T-helper 2 cell (primary cell): ENCODE data around the gene CSF1R.

Source experiments
- DNase-seq, 5 experiments: peaks; one replicate each; pipeline versions ENCODE4 v3.0.0 to v3.0.0-alpha.2; 2012 to 2022

The CSF1R gene

DNA sequence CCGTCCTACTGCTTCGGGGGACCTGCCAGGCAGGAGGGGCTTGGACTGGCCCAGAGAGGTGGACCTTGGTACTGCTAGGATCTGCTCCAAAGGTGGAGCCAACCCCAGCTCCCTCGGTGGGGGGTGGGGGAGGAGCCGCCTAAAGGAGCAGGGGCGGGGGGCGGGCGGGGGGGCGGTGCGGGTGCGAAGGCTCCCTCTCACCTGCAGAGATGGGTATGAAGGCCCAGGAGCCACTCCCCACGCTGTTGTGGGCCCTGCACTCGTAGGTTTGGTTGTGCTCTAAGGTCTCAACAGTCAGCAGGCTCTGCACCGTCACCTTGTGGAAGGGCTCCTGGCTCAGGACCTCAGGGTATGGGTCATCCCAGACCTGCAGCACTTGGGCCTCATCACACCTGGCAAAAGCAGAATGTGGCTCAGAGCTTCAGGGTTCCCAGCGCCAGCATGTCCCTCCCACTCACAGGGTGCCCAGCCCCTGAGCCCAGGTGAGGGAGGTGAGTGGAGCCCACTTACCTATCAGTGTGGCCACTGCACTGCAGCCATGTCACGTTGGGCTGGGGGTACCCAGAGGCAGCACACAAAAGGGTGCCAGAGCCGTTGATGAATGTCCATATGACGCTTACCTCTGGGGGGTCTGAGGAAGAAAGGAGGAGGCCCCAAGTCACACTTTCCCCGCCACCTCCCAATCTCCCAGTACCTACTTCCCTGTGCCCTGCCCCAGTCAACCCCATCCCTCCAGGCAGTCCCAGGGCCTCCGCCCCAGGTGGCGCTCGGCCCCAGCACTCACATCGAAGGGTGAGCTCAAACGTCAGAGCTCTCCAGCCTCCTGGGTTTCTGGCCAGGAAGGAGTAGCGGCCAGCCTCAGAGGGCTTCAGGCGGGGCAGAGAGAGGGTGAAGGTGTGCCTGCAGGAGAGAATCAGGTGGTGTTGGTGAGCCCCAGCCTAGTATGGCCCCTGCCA, 16.4 kb downstream of the CSF1R start:
- DNase-seq = no peak

DNA sequence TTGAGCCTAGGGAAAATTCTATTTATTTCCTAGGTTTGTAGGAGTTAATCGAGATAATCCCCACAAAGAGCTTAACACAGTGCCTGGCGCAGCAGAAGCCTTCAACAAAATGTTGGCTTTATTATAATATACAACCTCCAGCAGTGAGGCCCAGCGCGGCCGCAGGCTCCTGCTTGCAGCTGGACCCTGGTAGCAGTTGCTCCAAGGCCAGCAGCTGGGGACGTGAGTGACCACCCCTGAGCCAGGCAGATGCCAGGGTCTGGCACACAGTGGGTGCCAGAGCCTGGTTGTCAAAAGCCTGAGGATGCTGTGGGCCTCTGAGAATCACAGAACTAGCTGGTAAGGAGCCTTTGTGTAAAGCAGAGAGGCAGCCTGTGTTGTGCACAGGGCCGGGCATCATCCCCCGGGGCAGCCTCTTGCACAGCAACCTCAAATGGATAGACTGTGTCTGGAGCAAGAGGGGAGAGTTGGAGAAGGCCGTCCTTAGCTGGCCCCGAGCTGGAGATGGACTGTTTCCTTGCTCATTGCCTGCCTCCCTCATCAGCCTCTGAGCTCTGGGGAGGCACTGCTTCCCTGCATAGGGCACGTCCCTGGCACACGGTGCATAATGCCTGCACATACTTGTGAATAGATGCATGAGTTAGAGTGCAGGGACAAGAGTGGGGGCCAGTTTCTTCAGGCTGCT, 17.3 kb downstream of the CSF1R start:
- DNase-seq = no peak

DNA sequence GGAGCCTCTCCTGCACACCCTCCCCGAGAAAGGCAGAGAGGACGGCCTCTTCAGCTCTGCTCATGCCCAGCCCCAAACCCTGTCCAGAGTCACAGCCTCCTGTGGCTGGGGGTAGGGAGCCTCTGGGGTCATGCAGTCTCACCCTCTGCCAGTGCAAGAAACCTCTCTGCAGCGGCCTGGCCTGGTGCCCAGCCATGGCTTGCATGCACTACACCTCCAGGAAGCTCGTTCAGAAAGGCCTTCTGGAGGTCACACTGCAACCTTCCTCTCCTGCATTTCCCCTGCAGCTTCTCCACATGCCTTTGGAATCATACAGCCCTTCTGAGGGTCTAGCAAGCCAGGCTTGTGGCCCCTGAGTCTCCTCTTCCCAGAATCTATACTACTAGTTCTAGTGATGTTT, 17.9 kb downstream of the CSF1R start:
- no peak for DNase-seq

DNA sequence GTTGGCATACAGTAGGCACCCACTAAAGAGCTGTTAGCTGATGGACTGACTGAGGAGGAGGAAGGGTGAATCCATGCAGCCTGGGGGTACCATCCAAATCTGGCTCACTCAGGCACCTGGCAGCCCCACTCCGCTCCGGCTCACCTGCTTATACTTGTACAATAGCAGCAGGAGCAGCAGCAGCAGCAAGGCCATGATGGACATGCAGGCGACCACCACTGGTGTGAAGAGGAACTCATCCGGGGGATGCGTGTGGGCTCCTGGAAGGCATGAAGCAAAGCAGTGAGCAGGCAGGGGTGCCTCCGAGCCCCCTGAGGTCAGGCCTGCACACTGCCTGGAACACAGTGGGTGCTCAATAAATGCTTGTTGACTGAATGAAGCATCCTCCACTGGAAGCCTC, 18.3 kb downstream of the CSF1R start:
- DNase-seq = no peak

DNA sequence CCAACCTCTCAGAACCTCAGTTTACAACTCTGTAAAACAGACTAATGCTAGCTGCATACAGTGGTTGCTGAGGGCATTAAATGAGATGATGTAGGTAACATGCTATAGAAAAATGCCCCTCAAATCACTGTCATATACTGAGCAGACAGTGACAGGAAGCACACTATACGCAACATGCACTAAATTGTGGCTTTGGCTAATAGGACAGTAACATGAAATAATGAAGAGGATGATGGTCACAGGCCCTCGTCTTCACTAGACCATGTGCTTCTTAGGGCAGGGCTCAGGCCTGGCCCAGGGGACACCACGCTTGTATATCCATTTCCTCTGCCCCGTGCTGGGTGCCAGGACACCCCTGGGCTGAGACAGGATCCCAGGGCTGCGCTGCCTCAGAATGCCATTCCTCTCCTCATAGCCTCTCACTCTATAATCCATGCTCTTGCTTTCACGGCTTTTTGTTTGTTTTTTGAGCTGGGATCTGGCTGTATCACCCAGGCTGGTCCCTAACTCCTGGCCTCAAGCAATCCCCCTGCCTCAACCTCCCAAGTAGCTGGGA, 18.9 kb downstream of the CSF1R start:
- peak in 1 of 5 experiments; percentile 45 for DNase-seq

DNA sequence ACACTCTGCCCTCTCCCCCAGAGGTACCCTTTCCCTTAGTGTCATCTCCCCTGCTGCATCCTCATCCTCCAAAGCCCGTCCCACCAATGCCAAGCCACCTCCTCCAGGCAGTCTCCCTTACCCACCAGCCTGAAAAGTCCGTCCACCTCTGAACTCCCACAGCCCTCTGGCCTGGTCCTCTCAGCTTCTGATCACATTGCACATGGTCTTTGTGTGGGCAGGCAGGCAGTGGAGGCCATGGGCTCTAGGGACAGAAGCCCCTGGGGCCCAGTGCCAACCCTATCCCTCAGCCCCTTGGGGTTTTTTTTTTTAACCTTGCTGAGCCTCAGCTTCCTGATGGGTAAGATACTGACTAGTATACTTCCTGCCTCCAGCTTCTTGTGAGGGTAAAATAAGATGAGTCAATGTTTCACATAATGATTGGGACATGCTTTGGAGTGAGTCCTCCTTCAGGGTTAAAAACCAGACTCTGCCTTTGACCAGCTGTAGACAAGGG, 19.4 kb downstream of the CSF1R start:
- peak in 1 of 5 experiments; percentile 69 for DNase-seq

DNA sequence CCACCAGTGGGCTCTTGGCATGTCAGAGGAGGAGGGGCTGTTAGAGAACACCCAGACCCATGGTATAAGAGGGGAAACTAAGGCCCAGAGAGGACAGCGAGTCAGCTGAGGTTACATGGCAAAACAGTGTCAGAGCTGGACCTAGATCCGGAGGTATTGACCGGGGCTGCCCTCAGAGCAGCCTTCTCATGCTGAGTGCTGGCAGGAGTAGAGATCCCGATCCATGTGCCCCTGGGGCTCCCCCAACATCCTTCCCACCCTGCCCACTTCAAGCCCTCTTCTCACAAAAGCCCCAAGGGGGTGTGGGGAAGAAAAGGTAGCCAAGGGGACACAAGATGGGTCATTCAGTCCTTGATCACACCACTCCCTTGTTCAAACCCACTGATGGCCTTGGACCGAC, 19.9 kb downstream of the CSF1R start:
- DNase-seq = no peak

DNA sequence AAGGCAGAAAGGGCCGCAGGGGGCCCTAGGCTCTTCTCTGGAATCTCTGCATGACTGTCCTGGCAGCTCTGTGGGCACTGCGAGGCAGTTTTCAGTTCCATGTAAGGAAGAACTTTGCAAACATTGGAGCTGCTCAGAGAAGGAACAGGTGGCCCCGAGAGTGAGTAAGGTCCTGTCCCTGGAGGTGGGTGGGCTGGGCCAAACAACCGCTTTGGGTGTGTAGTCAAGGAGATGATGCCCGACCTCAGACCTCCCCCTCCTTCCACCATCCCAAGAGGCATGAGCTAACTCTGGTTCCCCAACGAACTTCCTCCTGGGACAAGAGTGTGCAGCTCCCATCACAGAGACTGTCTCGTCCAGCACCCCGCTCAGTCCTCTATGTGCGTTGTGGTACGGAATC, 20.5 kb downstream of the CSF1R start:
- DNase-seq = no peak

DNA sequence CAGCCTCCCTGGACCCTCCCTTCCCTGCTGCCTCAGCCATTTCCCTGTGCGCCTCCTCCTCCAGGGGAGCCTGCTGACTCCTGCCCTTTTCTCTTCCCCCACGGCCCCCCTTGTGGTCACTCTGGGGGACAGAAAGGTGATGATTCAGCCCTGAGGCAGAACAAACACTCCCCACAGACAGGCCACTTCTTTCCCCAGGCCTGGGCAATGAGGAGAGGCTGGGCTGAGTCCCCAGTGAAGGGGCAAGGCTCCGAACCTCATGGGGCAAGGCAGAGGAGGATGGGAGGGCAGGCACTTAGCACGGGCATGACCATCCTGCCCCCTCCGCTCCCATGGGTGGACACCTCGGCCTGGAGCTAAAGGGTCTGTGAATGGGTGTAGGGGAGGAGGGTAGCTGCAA, 21.0 kb downstream of the CSF1R start:
- no peak for DNase-seq

DNA sequence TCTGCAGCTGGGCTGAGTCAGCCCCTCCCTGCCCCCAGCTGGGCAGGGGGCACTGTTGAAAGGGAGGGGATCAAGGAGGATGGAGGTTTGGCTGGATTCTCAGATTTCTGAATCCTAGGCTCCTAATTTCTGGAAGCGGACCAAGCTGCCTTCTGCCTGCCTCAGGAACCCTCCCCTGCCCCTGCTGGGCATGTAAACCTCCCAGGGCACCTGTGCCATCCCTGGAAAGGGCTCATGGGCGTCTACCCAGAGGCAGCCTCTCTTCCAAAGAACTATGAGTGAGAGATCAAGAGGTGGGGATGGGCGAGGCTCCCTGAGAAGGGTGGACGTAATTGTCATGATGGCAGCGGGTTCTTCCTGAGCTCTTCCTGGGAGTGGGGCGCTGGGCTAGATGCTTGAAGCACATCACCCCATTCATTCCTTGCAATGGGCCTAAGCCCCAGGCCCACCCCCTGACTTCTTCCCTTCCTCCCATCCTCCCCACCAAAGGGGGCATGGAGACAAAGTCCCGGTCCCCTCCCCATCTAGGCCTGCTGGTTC, 21.6 kb downstream of the CSF1R start:
- DNase-seq = no peak

DNA sequence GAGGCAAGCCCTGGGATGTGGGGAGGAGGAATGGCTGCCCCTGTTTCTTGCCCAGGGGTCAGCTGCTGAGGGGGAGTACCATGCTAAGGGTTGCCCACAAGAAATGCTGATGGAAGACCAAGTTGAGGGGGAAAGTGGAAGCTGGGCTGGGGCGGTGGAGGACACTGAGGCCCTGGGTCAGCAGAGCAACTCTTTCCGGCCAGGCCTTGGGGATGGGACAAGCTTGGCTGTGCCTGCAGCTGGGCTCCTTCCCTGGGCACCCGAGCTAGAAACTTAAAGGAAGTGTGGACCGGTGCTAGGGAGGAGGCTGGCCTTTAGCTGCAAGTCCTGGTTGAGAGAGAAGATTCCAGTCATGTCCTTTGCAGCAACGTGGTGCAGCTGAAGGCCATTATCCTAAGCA, 22.7 kb downstream of the CSF1R start:
- DNase-seq = no peak

DNA sequence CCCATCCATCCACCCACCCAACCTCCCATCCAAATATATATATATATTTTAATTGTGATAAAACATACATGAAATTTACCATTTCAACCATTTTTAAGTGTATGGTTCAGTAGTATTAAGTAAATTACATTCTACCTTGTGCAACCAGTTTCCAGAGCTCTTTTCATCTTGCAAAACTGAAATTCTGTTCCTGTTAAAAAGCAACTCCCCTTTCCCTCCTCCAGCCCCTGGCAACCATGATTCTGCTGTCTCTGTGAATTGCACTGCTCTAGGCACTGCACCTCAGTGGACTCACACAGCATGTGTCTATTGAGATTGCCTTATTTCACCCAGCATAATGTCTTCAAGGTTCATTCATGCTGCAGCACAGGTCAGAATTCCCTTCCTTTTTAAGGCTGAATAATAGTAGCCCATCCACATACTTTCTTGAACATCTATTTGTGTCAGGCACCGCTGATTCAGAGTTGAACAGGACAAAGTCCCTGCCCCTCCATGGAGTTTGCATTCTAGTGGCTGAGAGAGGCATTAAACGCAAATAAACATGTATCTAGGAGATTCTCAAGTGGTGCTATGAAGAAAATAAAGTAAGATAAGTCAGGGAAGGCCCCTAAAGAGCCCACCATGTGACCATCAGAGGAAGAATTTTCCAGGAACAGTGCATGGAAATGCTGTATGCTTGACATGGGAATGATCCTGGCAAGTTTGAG, 24.0 kb downstream of the CSF1R start:
- DNase-seq = no peak

DNA sequence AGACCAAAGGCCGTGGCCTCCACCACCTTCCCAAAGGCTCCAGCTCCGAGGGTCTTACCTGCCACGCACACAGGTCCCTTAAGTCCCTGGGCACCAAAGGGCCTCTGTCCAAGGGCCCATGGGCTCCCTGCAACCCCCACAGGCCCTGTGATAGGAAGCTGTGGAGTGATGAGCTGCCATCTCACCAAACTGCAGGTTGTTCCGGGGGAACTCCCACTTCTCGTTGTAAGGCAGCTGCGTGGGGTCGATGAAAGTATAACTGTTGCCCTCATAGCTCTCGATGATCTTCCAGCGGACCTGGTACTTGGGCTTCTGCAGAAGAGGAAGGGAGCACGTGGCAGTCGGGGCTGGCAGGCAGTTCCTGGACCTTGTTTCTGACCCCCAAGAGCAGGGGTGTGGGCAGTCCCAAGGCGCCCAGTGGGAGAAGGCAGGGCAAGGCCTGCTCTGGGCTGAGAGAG, 24.8 kb downstream of the CSF1R start:
- no peak for DNase-seq

DNA sequence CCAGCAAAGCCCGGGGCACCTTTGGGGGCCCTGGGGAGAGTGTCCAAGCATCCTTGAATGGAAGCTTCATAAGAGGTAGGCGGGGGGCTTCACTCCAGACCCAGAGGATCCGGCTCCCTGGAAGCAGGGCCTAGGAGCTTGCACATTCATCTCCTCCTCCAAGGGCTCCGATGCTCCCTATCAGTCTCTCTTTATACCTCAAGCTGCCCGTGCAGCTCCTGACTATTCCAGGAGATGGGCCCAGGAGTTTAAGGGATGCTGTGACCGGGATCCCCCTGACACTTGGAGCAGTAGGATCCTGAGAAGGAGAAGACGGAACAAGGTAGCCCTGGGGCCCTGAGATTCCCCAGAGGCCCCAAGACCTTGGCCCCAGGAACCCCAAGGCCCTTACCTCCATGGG, 25.9 kb downstream of the CSF1R start:
- no peak for DNase-seq

DNA sequence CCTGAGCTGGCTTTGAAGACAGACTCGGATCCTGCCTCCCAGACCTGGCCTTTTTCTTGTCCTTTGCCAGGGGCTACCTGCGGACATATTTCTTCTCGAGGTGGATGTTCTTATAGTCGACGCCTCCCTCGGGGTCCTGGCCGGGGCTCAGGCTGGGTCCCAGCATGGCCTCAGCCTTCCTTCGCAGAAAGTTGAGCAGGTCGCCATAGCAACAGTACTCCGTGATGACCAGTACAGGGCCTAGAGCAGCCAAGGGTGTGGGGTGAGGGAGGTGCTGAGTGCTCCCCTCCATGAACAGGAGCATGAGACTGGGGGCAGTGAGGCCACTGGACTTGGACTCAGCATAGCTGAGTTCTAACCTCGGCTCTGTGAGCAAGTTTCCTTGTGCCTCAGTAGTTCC, 26.7 kb downstream of the CSF1R start:
- no peak for DNase-seq

DNA sequence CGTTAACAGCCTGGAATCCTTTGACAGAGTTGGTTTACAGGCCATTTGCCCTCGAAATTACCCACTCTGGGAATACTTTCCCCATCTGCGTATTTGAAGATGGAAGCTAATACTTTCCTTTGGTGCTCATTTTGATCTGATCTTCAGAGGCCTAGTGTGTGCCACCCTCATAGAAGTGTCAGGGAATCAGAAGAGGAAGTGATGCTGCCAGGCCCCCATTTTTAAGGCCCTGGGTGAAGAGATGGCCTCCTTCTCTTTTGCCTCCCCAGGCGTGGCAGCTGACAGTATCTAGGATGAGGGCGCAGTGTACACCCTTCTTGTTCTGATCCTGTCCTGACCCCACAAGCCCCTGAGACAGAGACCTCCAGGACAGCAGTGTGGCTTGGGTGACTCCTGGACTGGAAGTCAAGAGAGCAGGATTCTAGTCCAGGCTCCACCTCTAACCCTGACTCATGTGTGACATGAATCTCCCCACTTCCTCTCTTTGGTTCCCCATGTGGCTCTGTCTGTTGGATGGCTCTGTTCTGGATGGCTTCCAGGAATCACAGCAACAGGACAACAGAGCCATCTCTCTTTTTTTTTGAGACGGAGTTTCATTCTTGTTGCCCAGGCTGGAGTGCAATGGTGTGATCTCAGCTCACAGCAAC, 27.8 kb downstream of the CSF1R start:
- DNase-seq = no peak

DNA sequence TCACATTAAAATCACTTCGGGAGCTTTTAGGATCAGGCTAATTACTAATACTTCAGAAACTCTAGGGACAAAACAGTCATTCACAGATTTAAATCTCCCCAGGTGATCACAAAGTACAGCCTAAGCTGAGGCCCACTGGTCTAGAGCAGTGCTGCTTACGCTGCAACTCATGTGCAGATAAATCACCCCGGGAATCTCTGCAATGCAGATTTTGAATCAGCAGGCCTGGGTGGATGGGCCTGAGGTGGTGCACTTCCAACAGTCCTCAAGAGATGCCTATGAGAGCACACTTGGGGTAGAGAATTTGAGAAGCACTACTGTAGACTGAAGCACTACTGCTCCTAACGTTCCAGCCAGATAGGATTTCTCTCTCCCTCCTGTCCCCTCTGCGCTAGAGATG, 28.4 kb downstream of the CSF1R start:
- no peak for DNase-seq

DNA sequence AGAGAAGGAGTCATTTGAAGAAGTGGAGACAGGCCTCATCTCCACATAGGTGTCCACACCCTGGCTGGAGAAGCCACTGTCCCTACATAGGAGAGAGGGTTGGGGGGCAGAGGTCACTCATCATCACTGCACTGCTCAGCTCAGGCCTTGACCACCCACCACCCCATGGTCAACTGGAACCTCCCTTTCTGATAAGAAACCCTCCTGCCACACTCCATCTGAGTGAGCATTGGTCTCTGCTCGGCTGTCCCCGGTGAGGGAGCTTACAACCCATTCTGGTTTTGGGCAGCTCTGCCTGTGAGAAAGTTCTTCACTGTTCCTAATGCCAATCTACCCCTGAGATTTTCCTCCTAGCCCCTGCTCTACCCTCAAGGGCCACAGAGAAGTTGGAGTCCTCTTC, 28.8 kb downstream of the CSF1R start:
- DNase-seq = no peak

DNA sequence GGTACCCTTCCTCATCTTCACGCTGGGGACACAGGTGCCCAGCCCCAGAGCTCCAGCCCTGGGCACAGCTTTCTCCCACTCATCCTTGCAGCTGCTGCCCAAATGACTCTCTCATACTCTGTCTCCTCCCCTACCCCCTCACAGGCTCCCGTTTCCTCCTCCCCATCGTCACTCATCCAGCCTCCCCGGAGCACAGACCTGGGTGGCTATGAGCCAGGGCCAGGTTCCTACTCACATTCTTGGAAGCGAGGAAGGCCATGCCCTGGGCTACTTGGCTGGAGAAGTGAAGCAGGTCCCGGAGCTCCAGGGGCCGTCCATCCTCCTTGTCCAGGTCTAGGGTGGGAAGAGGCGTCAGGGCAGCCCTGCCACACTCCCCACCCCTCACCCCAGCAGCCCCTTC, 29.3 kb downstream of the CSF1R start:
- DNase-seq = no peak

DNA sequence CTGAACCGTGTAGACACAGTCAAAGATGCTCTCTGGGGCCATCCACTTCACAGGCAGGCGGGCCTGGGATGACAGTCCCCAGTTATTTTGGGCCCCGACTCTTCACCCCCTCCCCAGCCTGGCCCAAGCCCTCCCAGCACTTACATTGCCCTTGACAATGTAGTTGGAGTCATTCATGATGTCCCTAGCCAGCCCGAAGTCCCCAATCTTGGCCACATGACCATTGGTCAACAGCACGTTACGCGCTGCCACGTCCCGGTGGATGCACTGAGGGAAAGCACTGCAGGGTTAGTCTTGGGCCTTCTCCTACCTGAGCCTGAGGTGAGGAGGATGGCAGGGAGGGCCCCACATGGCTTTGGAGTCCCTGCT, 30.3 kb downstream of the CSF1R start:
- DNase-seq = no peak

DNA sequence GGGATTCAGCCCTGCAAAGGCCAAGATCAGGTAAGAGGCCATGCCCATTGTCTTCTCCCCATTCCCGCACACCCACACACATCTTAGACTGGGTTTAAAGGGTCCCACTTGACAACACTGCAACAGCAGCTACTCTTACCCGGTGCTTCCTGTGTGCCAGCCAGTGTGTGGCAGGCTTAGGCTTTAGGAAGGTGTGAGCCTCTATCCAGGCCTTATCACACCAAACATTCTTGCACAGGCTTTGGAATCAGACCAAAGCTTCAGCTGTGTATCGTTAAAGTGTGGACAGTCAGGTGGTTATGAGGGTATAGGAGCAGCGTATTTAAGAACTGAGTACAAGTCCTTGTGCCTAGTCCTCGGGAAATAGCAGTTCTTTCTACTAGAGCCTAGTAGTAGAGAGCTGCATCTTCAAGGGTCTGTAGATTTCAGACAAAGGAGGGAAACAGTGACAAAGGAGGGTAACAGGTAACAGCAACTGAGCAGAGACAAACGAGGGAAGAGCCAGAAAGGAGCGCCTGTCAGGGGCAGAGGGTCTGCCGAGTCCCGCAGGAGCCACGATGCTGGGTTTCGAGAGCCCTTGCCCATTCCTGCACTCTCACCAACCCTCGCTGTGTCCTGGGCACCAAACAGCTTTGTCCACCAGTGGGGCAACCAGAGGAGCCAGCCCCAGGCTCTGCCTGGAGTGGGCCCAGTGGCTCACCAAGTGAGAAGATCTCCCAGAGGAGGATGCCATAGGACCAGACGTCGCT, 30.9 kb downstream of the CSF1R start:
- DNase-seq = no peak
